Right lung (tissue), 5 donors: ENCODE results near the gene TPK1. TPM values are rescaled to one million over a fixed set of nuclear protein-coding genes. Genes with fewer than 3 reads are reported as not detected.
"Not testable (repeated sequence)": the region's sequence is repeated elsewhere in the genome, so short reads cannot be mapped to it uniquely, and the experiment has no call there.

Source experiments
- DNase-seq, 2 donors: peaks; one replicate each; pipeline ENCODE4 v3.0.0-alpha.2; 2013
- polyA plus RNA-seq, 5 donors: library from polyadenylated mRNA; unstranded; fragments of 120-200 nt; gene quantifications; one replicate each; pipeline versions ENCODE4 v1.2.1 to v1.2.3, GENCODE V29; 2013; ENCODE audit warnings: inconsistent platforms in 1 of 5, low replicate concordance in 1 of 5; ENCODE audit not compliant: insufficient read length in 5 of 5, insufficient read depth in 1 of 5

Gene TPK1
- polyA plus RNA-seq, 5 donors = 3.2 to 6.0 (median 4.9) TPM

DNA sequence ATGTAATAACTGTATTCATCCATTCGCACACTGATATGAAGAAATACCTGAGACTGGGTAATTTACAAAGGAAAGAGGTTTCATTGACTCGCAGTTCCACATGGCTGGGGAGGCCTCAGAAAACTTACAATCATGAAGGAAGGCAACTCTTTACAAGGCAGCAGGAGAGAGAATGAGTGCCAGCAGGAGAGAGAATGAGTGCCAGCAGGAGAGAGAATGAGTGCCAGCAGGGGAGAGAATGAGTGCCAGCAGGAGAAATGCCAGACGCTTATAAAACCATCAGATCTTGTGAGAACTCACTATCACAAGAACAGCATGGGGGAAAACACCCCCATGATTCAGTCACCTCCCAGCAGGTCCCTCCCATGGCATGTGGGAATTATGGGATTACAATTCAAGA, 58.0 kb downstream of the TPK1 start:
- not testable (repeated sequence) for DNase-seq

DNA sequence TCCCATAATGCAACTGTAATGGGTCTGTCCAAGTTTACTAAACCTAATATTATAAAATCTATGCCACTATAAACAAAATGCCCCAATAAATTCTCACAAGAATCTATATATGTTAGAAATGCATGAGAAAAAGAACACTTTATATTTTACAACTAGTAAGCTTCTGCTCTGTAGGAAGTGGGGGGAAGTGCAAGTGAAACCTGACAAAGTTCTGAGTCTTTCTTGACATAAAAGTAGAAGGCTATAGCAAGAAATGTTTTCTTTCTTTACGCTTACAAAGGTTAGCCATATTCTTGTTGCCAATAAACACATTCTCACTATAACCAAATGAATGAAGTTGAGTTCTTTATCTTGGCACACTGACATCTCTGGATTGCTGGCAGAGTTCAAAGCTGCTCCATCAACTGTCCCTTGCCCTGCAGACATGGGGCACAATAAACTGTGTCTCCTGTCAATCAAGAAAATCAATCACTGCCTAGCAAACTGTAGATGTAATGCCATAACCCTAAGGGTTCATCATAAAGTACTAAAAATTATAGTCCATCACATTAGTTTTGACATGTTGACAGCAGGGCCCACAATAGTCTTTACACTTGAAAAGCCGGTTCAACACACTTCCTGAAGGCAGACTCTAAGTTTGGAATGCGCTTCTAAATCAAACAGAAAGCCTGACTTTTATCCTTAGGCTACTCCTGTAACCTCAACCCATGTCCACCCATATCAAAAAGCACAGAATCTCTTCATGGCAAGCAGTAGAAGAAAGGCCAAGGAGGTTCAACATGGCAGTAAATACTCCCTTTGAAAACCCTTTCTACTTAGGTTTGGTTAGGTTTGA, 58.6 kb downstream of the TPK1 start:
- no peak for DNase-seq

DNA sequence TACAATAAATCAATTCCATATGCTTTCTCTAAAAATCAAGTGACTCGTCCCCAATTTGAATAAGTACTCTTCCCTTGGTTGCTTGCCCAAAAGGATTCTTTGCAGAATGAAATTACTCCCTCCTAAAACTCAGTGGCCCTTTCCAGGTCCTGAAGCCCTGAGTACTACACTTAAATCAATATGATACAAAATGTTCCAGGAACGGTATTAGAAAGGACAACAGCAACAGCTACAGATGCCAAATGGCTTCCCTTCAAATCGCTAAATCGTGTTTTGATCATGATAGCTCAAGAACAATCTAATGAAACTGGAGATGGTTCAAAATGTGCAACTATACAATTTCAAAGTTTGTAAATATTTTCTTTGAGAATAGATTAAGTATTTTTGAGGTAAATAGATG, 59.4 kb downstream of the TPK1 start:
- DNase-seq = no peak

DNA sequence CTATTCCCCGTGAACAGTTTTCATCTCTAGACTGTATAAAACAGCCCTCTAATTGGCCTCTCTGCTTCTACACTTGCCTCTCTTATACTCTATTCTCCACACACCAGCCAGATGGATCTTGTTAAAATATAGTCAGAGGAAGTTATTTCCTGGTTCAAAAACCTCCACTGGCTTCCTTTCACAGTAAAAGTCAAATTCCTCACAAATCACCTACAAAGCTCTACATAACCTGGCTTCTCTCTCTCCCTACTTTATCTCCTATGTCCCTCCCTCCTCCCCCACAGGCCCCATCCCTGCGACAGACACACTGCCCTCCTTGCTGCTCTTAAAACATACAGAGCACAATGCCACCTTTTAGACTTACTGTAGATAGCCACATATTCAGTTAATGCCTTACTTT, 60.1 kb downstream of the TPK1 start:
- no peak for DNase-seq

DNA sequence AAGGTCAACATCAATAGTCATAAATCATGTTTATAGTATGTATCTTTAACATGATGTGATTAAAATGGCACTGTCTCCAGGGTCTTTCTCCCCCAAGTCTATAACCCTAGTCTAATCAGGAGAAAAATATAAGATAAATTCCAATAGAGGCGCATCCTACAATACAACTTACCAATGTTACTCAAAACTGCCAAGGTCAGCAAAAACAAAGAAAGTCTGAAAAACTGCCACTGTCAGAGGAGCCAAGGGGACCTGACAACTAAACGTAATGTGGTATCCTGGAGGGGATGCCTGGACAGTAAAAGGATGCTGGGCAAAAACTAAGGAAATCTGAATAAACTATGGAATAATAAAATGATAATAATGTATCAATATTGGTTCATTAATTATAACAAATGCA, 63.9 kb downstream of the TPK1 start:
- DNase-seq = no peak

DNA sequence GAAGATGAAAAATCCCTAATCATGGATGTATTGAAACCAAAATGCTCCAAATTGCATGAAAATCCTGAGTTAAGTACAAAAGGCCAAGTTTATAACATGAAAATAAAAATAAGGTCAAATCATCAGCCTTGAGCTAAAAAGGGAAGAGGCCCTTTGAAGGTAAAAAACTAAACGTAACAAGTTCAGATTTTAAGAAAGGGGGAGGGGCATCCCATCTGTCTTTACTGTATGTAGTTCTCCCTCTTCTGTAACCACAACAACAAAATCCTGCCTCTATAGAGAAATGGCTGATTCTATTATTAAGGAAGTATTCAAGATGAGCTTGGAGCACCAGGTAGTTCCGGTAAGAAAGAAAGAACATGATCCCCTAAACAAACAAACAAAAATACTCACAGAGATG, 64.7 kb downstream of the TPK1 start:
- no peak for DNase-seq

DNA sequence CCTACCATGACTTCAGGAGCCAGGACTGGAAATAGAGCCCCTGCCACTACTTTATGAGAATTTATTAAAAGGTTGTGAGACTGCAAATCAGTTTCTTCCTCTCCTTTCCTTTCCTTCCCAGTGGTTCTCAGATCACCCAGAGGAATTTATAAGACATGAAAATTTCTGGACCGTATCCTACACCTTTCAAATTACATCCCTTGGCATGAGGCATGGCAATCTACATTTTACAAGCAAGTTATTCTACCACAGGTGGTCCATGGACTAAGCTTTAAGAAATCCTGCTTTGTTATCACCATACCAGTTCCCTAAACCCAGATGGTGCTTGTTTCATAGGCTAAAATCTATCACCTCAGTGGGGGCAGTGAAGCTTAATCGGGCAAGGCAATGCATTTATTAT, 66.5 kb downstream of the TPK1 start:
- no peak for DNase-seq

DNA sequence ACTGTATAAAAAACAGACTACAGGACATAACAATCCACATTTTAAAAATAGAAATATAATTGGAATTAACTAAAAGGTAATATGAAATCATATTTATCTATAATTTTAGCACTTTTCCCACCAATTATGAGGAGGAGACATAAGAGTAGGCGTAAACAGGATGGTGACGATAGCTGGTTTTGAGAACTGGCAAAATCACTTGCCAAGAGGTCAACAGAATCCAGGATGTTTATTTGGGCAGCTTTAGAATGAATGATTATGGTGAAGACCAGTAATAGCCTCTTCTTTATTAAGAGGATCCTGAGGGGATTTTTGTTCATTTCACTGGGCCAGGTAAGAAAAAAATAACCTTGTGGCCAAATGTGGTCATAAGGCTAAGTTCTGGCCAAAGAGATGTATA, 67.2 kb downstream of the TPK1 start:
- DNase-seq = no peak

DNA sequence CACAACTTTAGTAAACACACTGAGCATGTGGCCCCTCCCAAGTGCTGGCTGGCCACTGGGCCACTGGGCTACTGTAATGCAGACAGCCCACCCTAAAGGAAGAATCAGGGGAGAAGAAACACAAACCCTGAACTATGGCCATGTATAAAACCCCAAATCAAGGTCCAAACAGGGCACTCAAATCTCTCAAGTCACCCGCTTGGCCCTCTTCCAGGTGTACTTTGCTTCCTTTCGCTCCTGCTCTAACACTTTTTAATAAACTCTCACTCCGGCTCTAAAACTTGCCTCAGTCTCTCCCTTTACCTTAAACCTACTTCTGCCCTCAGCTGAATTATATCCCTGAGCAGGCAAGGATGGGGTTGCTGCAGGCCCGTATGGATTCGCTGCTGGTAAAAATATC, 72.6 kb downstream of the TPK1 start:
- no peak for DNase-seq

DNA sequence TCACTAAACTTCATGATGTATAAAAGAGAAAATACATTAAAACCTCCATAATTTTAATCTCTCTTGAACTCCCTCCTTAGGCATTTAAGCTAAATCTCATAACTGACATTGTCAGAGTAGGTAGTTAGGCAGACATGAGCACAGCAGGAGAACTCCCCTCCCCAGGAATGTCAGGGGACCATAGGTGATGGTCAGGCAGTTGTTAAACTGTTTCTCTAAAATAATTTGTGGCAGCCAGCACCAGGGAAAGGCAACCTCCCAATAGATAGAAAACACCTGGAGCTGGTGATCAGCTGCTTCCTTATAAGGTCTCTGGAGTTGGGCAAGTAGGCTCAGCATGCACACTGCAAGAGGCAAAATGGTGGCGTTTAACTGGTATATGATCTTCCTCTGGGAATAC, 73.0 kb downstream of the TPK1 start:
- no peak for DNase-seq

DNA sequence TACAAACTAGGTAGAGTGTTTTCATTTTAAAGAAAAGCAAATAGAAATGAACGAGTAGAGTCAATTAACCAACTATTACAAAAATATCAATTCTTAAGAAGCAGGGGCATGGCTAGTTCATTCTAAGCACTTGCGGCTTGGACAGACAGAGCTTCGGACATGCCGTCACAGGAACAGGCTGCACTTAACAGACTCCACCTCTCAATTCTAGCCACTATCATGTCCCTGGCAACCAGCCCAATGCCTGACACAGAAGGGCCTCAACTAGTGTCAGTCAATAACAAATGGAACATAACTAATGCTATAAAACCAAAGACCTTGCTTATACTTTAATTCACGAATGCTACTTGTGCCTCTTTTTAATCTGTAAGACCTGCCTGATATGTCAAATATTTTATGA, 74.4 kb downstream of the TPK1 start:
- DNase-seq = no peak

DNA sequence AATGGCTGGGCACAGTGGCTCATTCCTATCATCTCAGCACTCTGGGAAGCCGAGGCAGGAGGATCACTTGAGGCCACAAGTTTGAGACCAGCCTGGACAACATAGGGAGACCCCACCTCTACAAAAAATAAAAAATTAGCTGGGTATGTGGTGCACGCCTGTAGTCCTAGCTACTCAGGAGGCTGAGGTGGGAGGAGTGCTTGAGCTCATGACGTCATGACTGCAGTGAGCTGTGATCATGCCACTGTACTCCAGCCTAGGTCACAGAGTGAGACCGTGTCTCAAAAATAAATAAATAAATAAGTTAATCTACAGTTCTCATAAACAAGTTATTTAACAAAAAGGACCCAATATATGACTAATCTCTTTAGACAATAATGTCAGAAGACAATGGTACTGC, 76.2 kb downstream of the TPK1 start:
- no peak for DNase-seq

DNA sequence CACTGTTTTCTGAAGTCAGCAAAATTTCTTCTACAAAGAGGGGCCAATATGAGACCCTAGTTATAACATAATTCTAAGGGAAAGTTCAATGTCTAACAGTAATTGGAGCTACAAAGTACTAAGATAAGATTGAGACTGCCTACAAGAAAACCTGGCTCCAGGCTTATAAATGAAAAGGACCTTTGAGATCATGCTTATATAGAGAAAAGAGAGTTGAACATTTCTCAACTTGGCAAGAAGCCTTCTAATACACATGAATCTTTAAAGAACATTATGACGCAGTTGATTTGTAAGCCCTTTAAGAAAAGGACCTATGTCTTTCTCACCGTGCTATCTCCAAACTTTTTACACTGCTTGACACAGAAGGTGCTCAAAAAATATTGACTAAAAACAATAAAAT, 87.9 kb downstream of the TPK1 start:
- DNase-seq = no peak

DNA sequence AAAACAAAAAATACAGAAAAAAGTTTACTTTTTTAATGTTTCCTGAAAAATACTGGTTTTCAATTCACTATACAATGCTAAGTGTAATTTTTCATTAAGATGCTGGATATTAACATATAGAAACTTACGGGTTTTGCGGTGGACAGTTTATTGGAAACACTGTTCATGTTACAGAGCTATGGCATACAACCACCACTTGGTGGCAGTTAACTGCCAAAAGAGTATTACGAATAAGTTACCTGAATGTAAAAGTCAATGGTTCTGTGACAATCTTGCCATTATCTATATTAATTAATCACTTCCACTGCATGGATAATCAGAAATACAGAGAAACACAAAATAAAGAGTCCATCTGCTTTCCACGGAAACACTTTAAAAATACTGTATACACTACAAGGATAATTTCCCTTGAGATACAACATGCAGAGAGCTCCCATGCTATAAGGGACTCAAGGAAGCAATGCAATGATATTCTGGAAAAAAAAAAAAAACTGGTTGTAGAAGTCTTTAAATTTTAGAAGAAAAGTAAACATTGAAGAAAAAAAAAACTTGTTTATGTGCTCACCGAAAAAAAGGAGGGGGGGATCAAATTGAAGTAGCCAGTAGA, 97.0 kb downstream of the TPK1 start:
- DNase-seq = peak in 1 of 2 donors; percentile 23

DNA sequence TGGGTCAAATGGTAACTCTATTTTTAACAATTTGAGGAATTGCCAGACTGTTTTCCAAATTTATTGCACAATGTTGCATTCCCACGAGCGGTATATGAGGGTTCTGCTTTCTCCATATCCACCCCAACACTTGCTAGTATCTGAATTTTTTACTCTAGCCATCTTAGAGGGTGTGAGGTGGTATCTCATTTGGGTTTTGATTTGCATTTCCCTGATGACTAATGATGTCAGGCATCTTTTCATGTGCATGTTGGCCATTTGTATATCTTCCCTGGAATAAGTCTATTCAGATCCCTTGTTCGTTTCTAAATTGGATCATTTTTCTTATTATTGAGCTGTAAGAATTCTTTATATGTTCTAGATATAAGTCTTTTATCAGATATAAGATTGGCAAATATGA, 97.7 kb downstream of the TPK1 start:
- no peak for DNase-seq

DNA sequence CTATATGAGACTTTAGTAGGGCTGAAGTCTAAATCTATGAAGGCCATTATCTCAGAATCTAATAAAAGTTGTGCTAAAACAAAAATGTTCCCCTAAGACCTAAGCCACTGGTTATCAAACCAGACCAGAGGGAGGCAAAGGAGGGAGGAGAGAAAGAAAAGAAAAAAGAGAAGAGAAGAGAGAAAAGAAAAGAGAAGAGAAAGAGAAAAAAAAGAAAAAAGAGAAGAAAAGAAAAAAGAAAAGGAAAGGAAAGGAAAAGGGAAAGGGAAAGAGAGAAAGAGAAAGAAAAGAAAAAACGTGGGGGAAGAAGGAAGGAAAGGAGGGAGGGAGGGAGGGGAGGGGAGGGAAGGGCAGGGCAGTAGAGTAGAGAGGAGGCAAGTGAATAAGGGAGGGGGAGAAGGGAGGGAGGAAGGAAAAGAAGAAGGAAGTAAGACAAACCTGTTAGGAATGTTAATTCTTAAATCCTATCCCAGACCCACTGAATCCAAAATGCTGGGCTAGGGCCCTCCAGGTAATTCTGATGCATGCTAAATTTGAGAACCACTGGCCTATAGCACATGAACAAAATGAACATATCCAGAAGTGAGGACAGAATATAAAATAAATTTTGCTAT, 98.9 kb downstream of the TPK1 start:
- no peak for DNase-seq

DNA sequence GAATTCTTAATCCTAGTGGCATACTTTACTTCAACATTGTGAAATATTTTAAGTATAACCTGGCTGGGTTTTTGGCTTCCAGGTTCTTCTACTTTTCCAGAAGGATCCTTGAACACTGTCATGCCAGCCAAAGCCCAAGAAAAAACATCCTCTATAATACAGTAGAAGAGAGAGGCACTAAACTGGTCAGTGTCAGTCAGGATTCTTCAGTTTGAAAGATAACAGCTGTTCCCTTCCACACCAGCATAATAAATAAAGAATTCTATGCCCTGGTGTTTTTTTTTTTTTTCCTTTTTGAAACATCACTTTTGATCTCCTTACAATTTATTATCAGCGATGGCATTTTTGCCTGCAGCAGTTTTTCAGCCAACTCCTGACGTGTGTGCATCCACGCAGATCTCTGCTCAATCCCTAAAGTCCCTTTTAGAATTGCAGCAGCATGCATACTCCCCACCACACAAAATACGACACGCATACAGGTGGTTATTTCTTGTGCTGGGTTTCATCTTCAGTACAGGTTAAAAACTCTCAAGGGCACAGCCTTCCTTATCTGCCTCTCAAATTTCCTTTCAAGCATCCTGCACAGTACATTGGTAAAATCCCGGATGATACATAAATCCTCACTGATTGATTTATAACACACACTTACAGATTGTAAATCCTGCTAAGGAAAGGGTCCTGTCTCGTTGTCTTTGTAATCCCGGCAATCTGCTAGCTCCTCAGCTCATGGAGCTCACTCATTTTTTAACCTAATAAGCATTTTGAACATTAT, 100.2 kb downstream of the TPK1 start:
- DNase-seq = no peak

DNA sequence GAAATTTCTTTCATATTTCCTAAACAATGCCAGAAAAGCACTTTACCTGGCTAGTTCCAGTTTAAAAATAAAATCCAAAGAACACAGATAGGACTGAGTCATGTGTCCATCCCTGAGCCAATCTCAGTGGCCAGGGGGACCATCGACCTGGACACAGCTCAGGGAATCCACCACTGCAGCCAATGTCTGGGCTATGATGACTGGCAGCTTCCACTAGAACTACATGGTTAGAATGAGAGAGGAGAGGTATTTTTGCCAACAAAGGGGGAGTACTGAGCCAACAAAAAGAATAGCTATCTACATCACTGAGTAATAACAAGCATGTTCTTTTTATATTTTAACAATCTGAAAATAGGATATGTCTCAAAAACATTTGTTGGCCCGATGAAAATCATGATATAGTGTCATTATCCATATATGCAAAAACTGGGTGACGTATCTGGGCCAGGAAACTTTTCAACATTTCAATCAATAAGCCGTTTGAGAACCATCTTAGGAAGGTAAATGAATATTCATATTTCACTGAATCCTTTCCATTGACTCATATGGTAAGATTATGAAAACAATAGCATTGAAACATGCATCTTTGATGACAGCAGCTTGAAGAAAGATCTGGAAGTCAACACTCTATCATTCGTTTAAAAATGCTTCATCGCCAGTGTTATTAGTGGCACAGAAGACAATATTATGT, 104.0 kb downstream of the TPK1 start:
- no peak for DNase-seq

DNA sequence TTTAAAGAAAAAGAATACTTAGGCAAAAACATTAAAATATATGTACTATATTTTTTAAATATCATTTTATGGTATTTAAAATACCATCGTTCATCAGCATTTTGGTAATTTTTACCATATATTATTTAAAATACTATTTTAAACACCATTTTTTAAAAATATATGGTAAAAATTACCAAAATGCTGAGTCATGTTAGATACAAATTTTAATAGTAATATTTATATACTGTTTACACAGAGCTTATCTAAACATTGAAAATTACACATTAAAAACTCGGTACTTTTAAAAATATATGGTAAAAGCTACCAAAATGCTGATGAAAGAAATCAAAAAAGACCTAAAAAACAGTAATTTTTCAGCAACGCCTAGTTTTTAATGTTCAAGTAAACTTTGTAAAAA, 105.6 kb downstream of the TPK1 start:
- DNase-seq = no peak

DNA sequence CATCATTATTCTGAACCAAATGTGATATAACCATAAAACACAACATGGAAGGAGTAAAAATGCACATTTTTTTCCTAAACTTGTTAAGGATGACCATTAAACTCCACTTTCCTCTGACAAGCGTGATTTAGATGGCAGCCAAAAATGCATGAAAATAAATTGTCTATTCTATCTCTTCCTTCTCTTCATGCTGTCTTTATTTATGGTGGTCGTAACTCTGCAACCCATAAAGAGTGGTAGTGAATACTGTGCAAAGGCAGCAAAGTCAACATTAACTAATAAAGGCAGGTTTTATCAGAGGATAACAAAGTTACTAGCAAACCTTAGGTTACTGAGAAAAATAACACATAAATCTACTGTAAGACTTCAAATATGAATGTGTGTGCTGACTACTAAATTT, 106.6 kb downstream of the TPK1 start:
- DNase-seq = no peak

DNA sequence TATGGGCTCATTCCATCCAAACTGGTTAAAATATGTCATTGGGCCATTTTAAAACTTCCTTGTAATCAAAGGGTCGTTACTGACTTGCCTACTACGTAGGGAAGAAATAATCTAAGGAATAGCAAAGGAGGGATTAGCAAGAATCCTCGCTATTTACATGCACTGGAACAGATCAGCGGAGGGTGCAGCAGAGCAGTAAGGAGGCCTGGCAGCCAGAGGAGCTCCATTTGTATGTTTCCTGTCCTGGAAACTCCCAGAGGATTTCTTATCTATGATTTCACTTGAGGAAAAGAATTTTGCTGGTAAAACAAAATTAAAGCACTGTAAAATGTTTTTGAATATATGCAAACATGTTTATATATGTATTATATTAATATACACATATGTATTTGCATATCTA, 107.3 kb downstream of the TPK1 start:
- DNase-seq = no peak

DNA sequence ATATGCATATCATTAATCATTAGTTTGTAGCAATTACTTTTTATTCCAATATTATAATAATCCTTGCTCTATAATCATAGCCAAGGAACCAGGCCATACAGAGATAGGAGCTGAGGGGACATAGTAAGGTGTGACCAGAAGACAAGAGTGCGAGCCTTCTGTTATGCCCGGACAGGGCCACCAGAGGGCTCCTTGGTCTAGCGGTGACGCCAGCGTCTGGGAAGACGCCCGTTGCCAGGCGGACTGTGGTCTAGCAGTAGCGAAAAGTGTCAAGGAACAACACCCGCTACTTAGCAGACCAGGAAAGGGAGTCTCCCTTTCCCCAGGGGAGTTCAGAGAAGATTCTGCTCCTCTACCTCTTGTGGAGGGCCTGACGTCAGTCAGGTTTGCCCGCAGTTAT, 109.0 kb downstream of the TPK1 start:
- DNase-seq = not testable (repeated sequence)
